GM12874 (cell line): Measurements from ENCODE around the gene ADORA1.

Experiments
- TF ChIP-seq, protein P1 (sequence below): IDR thresholded peaks from 2 replicates; pipeline ENCODE4 v1.5.1; 2011; ENCODE audit warnings: low read depth, mild to moderate bottlenecking, control low read depth, low read length, moderate library complexity; ENCODE audit not compliant: insufficient read depth

Gene ADORA1

DNA sequence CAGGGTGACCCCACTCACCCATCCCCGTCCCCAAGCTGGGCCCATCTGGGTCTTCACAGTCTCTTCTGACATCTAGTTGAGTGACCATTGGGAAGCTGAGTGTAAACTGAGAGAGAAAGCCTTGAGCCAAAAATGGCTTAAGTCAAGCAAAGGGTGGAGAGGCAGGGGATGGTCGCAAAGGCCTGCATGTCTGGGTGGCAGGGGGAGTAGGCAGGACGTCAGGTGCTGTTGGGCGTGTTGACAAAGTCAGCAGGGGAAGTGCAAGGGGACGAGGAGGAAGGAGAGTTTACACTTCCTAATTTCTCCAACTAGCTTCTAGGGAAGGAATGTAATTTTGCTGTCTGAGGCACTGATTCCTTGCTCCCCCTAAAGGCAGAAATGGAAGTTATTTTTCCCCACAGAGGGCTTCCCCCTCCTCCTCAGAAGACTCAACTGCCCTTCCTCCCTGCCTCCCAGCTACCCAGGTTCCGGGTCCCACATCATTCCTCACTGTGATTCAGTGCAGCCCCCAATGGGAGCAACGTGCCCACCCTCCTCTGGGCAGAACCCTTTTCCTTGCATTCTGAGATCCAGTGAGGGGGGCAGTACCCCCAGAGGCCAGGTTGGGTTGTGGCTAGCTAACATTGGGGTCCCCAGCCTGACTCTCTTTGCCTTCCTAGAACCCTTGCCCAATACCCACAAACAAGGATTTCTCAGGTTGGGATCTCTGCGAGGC lies 1.2 kb upstream of the ADORA1 start:
- TF ChIP-seq, protein P1, sequence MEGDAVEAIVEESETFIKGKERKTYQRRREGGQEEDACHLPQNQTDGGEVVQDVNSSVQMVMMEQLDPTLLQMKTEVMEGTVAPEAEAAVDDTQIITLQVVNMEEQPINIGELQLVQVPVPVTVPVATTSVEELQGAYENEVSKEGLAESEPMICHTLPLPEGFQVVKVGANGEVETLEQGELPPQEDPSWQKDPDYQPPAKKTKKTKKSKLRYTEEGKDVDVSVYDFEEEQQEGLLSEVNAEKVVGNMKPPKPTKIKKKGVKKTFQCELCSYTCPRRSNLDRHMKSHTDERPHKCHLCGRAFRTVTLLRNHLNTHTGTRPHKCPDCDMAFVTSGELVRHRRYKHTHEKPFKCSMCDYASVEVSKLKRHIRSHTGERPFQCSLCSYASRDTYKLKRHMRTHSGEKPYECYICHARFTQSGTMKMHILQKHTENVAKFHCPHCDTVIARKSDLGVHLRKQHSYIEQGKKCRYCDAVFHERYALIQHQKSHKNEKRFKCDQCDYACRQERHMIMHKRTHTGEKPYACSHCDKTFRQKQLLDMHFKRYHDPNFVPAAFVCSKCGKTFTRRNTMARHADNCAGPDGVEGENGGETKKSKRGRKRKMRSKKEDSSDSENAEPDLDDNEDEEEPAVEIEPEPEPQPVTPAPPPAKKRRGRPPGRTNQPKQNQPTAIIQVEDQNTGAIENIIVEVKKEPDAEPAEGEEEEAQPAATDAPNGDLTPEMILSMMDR: 0 out of 2 replicates have a peak, but pooled peaks have one; percentile 11

DNA sequence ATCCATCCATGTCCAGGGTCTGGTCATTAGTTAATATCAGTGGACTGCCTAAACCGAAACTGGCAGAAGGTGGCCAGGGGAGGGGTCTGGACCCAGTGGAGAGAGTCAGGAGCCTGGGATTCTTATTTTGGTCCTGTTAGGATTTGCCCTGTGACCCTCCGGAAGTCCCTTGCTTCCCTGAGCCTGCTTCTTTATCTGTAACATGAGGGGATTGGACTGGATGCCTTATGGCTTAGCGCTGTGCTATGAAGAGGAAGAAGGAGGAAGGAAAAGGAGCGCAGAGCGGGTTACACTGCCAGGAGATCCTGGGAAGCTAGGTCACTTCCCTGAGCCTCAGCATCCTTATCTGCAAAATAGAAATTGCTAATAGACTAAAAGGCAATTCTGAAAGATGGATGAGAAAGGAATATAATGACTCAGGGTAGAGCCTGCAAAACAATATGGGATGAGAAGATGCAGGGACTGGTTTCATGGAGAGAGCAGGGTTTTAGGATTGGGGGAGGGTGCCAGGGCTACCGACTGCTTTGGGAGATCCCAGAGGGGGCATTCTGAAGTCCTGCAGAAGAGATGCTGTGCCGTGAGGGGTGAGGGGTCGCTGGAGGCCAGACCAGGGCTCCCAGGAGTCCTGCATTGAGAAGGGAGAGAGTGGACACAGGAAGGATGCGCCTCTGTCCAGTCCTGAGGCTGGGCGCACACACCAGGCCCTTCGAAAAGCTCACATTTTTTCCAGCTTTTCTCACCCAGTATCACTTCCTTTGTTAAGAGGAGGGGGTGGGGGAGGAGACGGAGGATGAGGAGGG lies 460 bp upstream of the ADORA1 start:
- TF ChIP-seq, protein P1: no peak

DNA sequence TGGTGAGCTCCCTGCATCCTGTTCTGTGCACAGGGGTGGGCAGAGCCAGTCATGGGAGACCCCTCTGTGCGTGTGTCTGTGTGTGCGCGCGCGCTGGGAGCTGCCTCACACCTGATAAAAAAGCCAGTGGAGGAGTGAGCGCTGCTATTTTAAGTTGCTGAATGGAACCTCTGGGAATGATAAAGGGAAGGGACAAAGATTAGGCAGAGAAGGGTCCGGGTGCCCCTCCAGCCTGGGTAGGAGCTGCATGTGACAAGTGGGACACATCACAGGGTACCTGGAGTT lies 847 bp downstream of the ADORA1 start:
- TF ChIP-seq, protein P1: no peak

DNA sequence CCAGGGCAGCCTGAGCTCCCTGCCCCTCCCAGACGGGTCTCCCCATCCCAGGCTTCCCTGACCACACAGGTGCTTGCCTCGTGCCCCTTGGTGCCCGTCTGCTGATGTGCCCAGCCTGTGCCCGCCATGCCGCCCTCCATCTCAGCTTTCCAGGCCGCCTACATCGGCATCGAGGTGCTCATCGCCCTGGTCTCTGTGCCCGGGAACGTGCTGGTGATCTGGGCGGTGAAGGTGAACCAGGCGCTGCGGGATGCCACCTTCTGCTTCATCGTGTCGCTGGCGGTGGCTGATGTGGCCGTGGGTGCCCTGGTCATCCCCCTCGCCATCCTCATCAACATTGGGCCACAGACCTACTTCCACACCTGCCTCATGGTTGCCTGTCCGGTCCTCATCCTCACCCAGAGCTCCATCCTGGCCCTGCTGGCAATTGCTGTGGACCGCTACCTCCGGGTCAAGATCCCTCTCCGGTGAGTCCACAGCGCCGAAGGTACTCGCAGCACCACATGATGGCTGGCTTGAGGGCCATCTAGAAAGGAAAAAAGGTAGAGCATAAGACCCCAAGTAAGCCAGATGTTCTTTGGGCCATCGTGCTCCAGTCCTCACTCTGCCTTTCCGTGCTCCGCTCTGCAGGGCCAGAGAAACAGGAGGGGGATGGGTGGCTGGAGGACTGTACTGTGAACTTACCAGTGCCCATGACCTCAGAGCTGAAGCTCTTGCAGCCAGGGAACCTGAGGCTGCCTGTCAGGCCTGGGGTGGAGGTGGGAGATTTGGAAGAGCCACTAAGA lies 1.4 kb downstream of the ADORA1 start:
- TF ChIP-seq, protein P1: no peak

DNA sequence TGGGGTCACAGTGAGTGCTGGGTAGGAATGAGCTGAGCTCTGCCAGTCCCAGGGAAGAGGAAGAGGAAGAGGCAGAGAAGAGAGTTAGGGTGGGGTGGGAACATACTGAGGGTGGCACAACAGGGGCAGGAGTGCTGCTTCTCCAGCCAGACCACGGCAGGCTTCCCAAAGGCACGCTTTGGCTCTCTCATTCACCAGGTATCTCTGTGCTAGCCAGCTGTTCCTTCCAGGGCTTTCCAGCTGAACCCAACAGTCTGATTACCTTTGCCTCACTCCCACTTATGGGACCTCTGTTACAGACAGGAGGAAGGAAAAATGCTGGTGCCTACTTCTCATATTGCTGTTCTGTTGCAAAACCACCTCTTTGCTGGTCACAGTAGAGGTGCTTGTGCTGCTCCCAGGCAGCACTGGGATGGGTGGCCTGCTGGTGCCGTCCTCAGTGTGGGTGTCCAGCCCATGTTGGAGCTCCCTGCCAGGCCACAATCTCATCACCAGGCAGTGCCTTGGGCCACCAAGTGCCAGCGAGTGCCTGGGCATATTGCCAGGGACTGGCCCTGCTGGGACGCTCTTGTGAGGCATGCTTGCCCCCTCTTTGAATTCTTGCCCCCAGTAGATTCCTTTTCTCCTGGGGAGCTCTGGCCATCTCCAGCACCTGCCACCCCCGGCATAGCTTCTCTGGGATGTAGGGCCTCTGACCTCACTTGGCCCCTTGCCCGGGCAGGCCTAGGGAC lies 2.1 kb downstream of the ADORA1 start:
- TF ChIP-seq, protein P1: no peak

DNA sequence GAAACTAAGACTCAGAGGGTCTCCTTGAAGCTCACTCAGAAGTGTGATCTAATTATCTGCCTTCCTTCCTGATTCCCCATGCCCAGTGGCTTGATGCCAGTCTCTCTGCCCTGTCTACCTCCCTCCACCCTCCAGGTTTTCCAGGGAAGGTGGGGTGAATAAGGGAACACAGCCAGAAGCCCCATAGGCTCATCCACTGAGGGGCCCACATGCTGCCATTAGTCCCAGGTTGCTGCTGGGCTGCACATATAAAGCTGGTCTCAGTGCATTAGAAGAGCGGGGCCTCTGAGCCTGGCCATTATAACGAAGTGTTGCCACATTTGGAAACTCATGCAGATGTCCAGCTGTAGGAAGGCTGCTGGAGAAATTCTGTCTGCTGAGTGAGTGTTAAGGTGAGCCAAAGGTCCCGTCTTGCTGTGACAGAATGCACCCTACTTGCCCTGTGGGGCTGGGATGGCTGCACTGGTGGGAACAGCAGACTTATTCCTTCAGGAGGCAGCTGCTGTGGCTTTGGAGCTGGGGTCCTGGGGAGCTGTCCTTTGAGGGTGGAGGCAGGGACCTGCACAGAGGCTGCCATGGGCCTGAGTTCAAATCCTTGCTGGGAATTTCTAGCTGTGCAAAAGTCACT lies 2.9 kb downstream of the ADORA1 start:
- TF ChIP-seq, protein P1: no peak
